Frontal cortex (tissue), 4 donors: ENCODE results near the gene TBX5. TPM values are rescaled to one million over a fixed set of nuclear protein-coding genes. Genes with fewer than 3 reads are reported as not detected.
A peak's percentile ranks its signal among the peaks of the same experiment; 100 is the strongest.

Experiments used
- DNase-seq, 2 donors: peaks; one replicate each; pipeline ENCODE4 v3.0.0; 2012; ENCODE audit warnings: low spot score in 2 of 2
- FAIRE-seq: peaks from 2 replicates; lab custom pipeline; 2012; peaks lifted over from hg19 to GRCh38; lab: Jason Lieb, UNC
- total RNA-seq: library from RNA; depleted of rRNA; stranded (reverse); fragments of >200 nt; gene quantifications from one replicate; pipeline ENCODE4 v1.2.3, GENCODE V29; 2014
- donor health status: control.
- donor health status: control.
- donor health status: control.

TBX5 gene
- total RNA-seq, 1 donor from 2014 or later: not detected

DNA sequence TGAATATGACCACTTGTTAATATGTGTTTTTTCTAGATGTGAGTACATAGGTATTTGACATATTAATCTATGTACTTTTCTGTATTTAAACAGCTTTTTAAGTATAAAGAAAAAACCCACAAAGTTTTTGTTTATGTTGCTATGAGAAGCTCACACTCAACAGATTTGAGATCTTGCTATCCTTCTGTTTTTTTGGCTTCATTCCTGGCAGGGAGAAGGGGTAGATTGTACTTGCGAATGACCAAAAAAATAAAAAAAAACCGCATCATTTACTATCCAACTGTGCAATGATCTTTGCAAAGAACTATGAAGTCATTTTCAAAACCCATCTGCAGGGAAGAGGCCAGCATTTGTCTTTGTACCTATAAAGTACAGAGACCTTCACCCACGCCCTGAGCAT, 28.4 kb upstream of the TBX5 start:
- FAIRE-seq (no peak), DNase-seq (no peak)

DNA sequence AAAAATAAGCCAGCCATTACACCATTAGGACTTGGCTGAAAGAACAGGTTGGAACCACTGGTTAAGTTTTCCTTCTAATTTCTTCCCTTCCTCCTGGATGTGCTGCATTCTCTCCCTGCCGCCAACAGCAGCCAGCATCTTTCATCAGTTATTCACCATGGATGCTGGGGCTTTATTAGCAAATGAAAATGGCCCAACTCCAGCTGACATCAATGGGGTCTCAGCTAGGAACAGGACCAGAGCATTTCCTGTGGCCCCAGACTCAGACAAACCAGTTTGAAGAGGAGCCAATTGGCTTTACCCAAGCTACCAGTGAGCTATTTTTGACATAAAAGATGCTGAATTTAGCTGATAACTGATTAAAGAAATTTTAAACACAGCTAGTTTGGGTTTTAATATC, 26.0 kb upstream of the TBX5 start:
- DNase-seq (no peak), FAIRE-seq (no peak)

DNA sequence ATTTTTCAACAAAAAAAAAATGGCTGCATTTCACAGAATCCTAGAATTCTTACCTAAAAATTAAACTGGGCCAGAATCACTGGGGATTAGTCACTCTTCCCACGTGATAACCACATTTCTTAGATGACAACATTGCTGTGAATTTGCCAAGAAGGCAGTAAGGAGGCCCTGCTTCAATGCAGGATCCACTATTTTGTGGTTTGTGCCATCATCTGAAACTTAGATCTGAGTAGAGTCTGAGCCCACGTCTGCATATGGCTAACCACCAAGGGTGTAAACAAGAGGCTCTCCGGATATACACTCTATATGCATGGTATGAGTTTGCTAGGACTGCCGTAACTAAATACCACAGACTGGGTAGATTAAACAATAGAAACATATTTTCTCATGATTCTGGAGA, 24.4 kb upstream of the TBX5 start:
- FAIRE-seq (no peak), DNase-seq (no peak)

DNA sequence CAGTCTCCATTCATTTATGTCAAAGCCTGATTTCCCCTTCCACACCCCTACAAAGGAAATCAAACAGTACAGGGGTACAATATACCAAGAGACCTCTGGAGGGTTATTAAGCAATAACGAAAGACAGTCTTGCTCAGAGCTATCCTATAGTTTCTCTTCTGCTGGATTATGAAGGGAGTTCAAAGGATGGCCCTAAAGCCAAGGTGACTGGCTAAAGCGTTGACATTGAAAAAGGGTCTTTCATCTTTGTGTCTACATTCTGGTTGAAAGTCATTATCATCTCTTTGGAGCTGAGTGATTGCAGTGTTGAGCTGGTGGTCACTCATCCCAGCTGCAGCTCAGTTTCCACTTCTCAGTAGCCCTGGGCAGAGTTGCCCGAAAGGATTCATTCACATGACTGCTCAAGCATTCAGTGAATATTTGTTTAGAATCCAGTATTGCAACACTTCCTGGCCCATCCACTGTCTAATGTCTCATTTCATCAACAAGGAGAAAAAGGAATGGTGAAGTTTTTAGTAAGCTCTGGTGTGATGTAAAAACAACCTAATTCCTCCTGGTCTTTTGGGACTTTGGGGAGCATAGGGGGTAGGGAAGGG, 19.2 kb upstream of the TBX5 start:
- no peak for DNase-seq

DNA sequence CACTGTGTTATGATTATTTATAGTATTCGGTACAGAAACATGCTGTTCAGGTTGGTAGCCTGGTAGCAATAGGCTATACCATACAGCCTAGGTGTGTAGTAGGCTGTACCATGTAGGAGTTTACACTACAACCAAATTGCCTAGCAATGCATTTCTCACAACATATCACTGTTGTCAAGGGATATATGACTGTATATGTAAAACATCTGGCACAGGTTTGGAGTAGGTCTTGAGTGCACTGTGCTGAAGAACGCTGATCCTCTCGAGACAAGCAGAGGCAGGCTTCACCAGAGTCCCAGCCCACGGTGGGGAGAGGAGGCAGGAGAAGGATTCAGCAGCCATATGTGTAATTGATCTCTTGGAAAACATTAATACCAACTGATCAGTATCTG, 15.0 kb upstream of the TBX5 start:
- DNase-seq: no peak
- FAIRE-seq: no peak

More for the DNA sequence above, 19.2 kb upstream of the TBX5 start:
- FAIRE-seq: no peak

DNA sequence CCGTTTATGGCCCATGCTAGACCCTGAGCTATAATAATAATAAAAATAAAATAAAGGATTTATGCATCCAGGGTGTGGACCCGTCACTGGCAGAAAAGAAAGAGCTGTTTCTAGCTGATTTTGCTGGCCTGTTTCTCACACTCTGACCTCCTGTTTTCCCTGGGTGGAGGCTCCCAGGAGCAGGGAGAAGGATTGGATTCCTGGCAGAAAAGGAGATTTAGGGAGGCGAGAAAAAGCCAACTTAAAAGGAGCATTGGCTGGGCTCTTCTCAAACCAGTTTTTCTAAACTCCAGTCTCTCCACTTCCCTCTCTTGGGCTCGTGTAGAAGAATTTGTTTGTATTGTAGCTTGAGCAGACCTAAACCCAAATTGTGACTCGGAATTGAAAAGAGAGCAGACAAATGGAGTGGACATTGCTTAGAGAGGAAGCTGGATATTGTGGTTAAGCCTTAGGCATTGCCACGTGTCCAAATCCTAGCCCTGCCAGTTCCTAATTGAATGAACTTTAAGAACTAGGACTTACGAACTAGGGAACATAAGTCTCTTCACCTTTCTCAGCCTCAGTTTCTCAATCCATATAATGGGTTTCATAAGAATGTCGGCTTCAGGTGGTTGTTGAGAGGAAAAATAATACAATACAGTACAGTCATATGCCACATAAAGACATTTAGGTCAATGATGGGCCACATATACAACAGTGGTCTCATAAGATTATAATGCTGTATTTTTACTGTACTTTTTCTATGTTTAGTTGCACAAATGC, 14.4 kb upstream of the TBX5 start:
- DNase-seq (no peak), FAIRE-seq (no peak)

DNA sequence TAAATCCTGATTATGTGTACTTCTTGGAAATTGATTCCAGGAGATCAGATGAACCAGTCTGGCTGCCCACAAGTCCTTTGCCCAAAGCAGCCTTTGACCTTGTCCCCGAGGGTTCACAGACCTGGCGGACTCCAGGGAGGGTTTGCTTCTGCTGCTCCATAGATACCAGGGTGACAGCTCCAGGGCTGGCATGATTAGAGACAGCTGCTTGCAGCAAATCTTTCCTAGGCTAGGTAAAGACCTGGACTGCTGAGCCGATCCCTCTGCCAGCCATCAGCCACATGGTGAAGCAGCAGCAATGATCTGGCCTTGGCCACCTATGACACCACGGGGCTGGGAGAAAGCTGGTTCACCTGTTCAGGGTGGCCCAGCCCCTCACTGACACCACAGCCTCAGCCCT, 10.1 kb upstream of the TBX5 start:
- FAIRE-seq (no peak), DNase-seq (no peak)

DNA sequence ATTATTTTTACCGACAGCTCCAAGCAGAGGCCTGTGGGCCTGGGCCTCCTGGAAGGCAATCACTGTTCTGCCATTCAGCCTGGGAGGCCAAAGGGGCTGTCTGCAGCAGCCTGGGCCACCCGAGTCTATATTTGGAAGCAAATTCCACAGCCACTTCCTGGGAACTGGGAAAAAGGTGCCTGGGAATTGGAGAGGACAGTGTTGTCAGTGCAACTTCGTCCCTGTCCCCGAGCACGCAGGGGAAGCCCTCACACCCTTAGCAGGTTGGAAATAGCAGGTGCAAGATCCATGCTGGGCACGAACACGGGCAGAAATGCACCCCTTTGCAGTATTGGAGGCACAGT, 9.6 kb upstream of the TBX5 start:
- DNase-seq (no peak), FAIRE-seq (no peak)

DNA sequence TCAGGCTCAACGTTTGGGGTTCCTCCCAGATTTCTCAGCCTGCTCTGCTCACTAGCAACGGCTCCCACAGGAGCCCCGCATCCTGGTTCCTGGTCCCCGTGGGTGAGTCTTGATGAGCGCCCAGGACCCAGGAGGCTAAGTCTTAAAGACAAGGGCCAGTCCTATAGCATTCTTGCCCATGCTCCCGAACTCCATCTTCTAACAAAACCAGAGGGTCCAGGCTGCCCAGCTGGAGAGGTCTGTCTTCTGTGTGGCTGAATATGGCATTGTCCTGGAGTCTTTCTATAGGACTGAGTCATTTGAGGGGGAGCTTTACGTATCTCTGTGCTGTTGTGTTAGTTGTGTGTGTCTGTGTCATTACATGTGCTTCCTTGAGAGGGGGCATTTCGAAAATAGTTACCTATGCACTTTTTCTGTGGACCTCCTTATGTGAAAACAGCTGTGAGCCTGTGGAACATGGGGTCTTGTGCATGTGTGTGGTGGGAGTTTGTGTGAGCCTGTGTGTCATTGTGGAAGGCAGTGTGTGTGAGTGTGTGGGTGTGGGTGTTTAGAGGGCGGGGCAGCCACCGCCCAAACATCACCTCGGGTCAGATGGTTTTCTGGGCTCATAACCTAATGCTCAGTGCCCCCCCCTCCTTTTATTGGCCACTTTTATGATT, 9.1 kb upstream of the TBX5 start:
- no peak for DNase-seq
- no peak for FAIRE-seq

DNA sequence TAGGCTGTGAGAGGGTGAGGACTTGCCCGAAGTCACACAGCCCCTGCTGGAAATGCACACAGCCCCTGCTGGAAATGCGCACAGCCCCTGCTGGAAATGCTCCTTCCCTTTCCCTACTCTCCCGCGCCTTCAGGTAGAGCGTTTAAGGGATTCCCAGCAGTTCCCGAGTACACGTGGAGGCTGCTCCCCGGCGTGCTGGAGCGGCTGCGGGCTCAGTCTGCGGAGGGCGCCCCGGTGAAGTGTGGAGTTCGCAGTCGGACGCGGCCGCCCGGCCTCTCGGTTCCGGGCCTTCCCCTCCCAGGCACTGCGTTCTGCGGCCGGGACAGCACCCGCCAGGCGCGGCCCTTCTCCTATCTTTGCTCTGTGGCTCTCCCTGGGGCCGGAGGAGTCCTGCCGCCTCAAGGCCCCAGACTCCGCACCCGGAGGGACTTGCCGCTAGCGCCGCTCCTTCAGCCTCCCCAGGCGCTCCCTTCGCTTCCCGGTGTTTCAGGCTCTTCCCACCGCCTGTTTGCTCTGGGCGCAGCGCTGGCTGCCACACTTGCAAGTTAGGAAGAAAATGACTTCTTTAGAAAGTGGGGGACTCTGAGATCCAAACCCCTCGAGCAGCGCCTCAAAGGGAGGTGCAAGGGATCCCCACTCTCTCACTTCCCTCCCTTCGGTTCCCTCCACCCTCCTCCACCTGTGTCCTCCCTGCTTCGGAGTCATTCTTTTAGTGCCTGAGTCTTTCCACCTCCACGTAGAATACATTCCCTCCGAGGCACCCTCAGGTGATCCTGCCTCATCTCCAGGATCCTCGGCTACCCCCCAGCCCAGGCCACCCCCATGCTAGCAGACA, 8.3 kb upstream of the TBX5 start:
- peak in 1 of 2 donors; percentile 12 for DNase-seq
- no peak for FAIRE-seq

DNA sequence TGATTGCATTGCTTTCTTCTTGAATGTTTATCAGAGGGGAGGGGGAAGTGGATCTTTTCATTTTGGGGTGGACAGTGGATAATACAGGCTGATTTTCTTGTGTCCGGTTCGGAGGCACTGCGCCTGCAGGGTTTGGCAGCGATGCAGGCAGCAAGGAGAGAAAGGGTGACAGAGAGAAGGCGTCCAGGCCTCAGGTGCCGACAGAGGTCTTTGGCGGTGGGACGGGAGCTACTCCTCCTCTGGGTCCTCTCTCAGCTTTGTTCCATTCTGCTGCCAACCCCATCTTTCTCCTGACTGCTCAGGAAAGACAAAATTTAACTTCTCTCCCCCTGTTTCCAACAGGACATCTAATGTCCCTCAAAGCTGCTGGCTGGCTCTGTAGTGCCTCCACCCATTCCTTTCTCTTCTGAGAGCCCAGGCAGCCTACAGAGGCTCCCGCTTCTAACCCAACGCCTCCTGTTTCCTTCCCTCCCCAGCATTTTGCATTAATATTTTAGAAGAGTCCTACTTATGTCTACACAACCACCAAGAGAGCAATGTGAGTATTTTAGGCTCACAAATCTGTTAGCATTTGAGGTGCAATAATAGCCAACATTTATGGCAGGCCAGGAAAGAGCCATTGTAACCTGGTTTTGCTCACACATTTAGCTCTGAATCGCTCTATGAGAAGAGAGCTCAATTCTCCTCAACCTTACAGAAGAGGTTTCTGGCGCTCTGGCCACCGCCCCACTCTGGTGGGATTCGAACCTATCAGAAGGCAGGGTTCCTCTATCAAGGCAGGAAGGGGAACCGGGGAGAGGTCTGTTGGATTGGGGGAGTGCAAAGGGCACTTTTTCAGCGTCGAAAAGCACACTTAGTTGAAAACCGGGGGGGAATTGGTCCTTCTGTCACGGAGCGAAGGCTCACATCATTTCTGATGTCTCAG, 7.1 kb upstream of the TBX5 start:
- no peak for DNase-seq
- FAIRE-seq: no peak

DNA sequence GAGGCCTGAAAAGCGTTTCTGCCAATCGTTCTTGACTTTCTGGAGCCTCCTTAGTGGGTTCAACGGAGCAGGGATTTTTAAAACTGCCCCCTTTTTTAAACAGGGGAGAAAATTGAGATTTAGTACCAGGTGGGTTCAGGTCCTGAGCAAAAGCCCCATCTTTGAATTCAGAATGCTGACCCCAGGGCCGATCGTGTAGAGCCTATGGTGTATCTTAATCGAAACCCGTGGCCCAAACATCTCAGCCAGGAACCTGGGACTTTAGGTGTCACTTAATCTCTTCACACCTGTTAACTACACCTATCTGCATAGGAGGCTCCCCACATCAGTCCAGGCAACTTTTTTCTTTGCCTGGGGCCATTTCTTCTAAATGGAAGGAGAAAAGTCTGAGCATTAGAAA, 6.4 kb upstream of the TBX5 start:
- FAIRE-seq (no peak), DNase-seq (peak in 1 of 2 donors; percentile 21)

DNA sequence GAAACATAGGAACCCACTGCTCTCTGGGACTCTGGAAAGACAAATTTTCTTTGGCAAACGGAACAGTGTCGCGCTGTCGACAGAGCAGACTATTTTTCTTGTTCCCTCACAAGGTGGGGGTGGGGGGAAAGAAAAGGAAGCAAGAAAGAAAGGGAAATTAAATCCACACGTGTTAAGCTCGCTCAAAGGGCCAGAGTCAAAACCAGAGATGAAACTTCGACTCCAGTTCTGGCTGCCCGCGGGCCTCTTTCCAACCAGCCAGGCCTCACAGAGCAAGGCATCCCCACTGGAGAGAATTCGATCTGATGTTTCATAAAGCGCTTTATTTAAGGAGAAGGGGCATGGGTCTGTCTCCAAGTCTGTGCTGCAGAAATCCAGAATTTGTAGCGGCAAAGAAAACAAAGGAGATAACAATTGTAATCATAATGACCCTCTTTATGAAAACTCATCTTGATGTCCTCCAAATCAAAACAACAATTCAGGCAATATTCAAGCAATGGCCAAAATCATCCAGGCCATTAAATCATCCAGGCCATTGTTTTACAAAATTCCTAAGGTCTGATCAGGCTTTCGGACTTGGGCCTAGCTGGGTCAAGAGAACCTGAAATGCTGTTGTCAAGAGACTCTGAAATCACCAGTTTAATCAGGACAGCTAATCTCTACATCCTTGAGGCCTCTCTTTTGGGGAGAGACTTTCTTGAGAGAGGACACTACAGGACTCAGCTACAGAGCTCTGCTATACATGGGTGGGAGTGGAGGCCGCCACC, 5.3 kb upstream of the TBX5 start:
- DNase-seq (no peak), FAIRE-seq (no peak)

DNA sequence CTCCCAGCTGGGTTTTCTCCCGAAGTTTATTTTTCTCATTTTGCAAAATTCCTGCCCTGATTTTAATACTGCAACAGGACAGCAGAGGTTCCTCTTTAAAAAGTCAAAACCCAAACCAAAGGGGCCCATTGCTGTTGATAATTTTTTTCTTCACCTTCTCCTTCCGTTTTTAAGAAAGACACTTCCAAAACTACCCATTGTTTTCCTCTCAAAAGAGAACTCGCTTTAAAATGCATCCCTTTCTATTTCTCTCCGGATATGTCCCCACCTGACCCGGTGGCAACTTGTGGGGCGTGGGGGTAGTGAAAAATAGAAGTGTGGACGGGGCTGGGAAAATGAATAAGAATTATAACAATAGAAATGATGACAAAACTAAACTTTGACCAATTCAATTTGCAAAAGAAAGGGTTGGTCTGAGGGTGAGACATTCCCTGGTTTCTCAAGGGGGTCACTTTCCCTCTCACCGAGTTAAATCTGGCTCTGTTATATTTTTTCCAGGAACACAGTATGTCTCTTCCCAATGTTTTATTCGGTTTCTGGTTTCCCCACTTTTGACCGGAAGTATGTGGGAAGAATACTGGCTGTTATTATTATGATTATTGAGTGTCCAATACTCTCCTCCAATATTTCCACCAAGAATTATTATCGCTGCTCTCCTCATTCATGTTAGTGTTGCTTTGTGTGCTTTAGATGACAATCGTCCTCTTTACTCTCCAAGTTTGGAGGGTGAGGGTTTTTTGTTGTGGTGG, 4.1 kb upstream of the TBX5 start:
- DNase-seq: no peak
- FAIRE-seq: no peak

DNA sequence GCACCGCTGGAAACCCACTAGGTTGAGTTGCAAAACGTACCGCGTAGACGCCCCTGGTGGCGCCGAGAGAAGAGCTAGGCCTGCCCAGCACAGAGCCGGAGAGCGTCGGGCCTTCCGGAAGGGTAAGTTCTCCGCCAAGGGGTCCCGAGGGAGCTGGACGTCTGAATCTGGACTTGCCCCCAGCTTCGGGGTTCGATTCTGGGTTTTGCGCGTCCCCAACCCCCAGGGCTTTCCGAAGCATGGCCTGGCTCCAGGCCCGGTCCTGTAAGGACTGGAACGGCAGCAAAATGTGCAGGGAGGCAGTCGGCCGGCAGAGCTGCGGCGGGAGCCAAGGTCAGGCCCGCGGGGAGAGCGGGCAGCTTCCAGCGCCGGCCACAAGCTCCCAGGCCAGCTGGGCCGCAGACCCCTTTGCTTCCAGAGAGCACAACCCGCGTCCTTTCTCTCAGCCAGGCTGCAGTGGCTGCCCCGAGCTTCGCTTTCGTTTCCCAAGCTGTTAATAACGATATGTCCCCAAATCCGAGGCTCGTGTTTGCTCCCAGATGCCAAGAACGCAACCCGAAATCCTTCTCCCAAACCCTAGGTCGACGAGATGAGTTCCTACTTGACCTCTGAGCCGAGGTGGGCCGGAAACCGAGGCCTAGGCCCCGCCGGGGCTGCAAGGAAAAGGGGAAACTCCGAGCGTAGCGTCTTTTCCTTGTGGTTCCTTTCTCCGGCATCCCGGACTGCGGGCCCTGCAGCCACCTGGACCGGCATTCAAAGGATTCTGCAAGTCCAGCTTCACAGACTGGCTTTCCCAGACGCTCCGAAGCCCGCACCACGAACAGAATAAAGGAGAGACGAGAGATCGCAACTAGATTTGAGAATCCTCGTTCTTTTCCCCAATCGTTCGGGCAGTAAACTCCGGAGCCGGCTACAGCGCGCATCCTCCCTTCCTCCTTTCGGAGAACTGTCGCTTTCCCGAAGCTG, 3.2 kb upstream of the TBX5 start:
- FAIRE-seq (no peak), DNase-seq (peak in 1 of 2 donors; percentile 17)

DNA sequence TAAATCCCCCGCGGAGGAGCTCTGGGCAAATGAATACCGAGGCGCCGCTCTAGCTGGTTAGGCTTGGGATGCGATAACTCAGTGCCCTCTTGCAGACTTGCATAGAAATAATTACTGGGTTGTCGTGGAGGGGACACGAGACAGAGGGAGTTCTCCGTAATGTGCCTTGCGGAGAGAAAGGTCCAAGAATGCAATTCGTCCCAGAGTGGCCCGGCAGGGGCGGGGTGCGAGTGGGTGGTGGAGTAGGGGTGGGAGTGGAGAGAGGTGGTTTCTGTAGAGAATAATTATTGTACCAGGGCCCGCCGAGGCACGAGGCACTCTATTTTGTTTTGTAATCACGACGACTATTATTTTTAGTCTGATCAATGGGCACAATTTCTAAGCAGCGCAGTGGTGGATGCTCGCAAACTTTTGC, 2.5 kb upstream of the TBX5 start:
- DNase-seq (no peak), FAIRE-seq (no peak)

DNA sequence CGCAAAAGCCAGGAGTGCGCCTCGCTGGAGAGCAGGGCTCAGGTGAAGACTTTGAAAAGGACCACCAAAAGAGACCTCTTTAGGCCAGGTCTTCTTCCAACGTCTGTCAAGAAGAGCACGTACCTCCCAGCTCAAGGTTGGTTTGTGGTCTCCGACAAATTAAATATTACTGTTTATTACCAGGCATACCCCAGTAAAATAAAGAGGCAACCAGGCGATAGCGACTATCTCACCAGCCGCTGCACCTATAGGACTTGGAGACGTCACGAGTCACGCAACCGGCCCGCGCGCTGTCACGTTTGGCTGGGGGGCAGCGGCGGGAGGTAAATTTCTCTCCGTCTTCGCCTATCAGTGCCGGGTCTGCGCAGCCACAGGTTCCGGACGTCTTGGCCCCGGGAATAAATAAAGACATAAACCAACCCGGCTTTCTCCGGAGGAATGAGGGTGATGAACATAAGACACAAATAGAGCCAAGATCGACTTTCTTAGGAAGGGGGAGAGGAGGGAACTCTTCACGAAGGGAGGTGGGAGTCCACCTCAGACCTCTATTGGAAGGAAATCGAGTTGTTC, 2.0 kb upstream of the TBX5 start:
- FAIRE-seq: no peak
- no peak for DNase-seq
